Progenitor cell of endocrine pancreas (in vitro differentiated cells): ENCODE measurements around the gene SPATA25. TPM values are rescaled to one million over a fixed set of nuclear protein-coding genes. Genes with fewer than 3 reads are reported as not detected.
"Not testable (repeated sequence)": the region's sequence is repeated elsewhere in the genome, so short reads cannot be mapped to it uniquely, and the experiment has no call there.

ENCODE experiments used
- DNase-seq: peaks from one replicate; pipeline ENCODE4 v3.0.0; 2021; ENCODE audit warnings: low spot score; ENCODE audit not compliant: unreplicated experiment
- H3K27ac Mint-ChIP-seq: 2 replicates; pipeline ENCODE4 v1.8.0; 2021; ENCODE audit warnings: mild to moderate bottlenecking, moderate library complexity, mixed read lengths
- H3K27me3 Mint-ChIP-seq: 2 replicates; pipeline ENCODE4 v1.8.0; 2021; ENCODE audit warnings: mixed read lengths
- H3K36me3 Mint-ChIP-seq: 2 replicates; pipeline ENCODE4 v1.8.0; 2022; ENCODE audit warnings: mixed read lengths; ENCODE audit not compliant: insufficient read depth
- H3K4me1 Mint-ChIP-seq: 2 replicates; pipeline ENCODE4 v1.8.0; 2021; ENCODE audit warnings: low read depth, mixed read lengths
- H3K4me3 Mint-ChIP-seq: 2 replicates; pipeline ENCODE4 v1.8.0; 2021; ENCODE audit warnings: low read depth, mild to moderate bottlenecking, moderate library complexity, mixed read lengths
- H3K9me3 Mint-ChIP-seq: 2 replicates; pipeline ENCODE4 v1.8.0; 2021; ENCODE audit warnings: low read depth, mixed read lengths
- total RNA-seq: library from RNA; stranded (reverse); gene quantifications from 2 replicates; pipeline ENCODE4 v1.2.1, GENCODE V29; 2021
- TF ChIP-seq, protein P1 (sequence below): fragments of 200-600 bp; sonication (generic); IDR thresholded peaks from one replicate; pipeline ENCODE4 v1.5.0; 2021; ENCODE audit warnings: antibody characterized with exemption, mild to moderate bottlenecking; ENCODE audit not compliant: unreplicated experiment

SPATA25 gene
- total RNA-seq, 1 donor from 2014 or later = 3.6 TPM

DNA sequence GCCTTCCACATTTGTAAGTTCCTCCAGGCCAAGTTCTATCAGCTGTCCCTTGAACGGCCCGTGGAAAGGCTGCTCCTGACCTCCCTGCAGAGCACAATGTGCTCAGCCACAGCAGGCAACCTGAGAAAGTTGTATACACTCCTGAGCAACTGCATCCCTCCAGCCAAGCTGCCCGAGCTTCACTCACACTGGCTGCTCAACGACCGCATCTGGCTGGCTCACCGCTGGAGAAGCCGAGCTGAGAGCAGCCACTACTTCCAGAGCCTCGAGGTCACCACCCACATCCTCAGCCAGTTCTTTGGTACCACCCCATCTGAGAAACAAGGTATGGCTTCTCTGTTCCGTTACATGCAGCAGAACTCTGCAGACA, 4.3 kb downstream of the SPATA25 start:
- Mint-ChIP-seq H3K27me3 (no peaks in the 10 kb centered on the region), H3K4me3 (peak overlapping the region; percentile 69), H3K9me3 (no peaks in the 10 kb centered on the region), H3K36me3 (peaks cover 7% of the 10 kb centered on the region), H3K4me1 (peaks cover 12% of the 10 kb centered on the region), H3K27ac (no peak overlapping the region)
- no peak for DNase-seq
- TF ChIP-seq, protein P1, sequence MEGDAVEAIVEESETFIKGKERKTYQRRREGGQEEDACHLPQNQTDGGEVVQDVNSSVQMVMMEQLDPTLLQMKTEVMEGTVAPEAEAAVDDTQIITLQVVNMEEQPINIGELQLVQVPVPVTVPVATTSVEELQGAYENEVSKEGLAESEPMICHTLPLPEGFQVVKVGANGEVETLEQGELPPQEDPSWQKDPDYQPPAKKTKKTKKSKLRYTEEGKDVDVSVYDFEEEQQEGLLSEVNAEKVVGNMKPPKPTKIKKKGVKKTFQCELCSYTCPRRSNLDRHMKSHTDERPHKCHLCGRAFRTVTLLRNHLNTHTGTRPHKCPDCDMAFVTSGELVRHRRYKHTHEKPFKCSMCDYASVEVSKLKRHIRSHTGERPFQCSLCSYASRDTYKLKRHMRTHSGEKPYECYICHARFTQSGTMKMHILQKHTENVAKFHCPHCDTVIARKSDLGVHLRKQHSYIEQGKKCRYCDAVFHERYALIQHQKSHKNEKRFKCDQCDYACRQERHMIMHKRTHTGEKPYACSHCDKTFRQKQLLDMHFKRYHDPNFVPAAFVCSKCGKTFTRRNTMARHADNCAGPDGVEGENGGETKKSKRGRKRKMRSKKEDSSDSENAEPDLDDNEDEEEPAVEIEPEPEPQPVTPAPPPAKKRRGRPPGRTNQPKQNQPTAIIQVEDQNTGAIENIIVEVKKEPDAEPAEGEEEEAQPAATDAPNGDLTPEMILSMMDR = no peak

DNA sequence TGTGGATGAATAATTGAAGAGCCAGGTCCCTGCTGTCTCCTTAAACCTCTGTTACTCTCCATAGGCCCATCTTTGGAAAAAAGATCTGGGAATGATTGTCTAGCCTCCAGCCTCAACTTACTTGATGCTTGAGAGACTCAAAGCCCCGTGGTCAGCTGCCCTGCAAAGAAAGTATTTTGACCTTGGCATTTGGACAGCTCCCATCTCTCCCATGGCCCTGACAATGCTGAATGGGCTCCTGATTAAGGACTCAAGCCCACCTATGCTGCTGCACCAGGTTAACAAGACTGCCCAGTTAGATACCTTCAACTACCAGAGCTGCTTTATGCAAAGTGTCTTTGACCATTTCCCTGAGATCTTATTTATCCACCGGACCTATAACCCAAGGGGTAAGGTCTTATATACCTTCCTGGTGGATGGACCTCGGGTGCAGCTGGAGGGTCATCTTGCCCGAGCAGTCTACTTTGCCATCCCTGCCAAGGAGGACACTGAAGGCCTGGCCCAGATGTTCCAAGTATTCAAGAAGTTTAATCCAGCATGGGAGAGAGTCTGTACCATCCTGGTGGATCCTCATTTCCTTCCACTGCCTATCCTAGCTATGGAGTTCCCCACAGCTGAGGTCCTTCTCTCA, 4.8 kb downstream of the SPATA25 start:
- DNase-seq = no peak
- peak overlapping the region; percentile 43 for H3K27ac Mint-ChIP-seq
- H3K9me3 Mint-ChIP-seq = no peaks in the 10 kb centered on the region
- H3K27me3 Mint-ChIP-seq = no peaks in the 10 kb centered on the region
- peaks cover 7% of the 10 kb centered on the region for H3K36me3 Mint-ChIP-seq
- TF ChIP-seq, protein P1 = no peak
- H3K4me1 Mint-ChIP-seq = peaks cover 12% of the 10 kb centered on the region
- H3K4me3 Mint-ChIP-seq = peak overlapping the region; percentile 69

DNA sequence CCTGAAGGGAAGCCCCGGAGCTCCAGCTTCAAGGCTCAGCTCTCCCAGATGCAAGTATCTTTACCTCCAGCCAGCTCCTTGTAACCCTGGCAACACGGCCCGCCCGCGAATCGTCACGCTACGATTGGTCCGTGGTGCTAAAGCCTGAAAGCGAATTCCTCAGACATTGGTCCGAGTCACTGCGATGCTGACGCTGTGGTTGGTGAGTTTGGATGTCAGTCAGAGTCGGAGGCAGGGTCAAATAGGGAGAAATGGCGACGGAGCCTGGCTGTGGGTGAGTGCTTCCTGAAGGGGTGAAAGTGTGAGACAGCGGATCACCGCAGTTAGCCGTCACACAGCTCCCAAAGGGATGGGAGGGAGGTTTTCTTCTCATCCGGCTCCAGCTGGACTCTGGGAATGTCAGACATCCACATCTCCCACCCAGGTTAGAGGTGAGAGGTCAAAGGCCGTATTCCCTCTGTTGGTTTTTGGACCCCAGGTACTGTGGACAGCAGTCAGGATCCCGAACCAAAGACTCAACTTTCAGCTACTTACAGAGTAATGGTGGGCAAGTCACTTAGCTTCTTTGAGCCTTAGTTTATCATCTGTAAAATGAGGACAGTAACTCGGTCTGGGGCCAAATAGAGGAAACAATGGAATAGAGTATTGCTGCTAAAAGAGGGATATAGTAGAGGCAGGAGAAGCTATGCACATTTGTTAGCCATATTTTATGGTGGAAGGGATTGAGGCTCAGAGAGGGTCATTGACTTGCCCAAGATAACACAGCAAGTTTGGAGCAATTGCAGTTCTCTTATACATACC, 6.2 kb downstream of the SPATA25 start, which contains the start of gene ZSWIM1:
Gene ZSWIM1, plus strand, starts transcription at position 240 of the 801 bp plus-strand sequence. CDS start 1,366 bp downstream, outside the sequence.
- H3K4me3 Mint-ChIP-seq = peak within 1 kb of the TSS; percentile 97
- peaks cover 7% of the 10 kb centered on the region for H3K36me3 Mint-ChIP-seq
- TF ChIP-seq, protein P1 = no peak
- no peaks in the 10 kb centered on the region for H3K27me3 Mint-ChIP-seq
- peak within 1 kb of the TSS; percentile 94 for H3K27ac Mint-ChIP-seq
- DNase-seq = peak; percentile 98
- peaks cover 11% of the 10 kb centered on the region for H3K4me1 Mint-ChIP-seq
- H3K9me3 Mint-ChIP-seq = no peaks in the 10 kb centered on the region

DNA sequence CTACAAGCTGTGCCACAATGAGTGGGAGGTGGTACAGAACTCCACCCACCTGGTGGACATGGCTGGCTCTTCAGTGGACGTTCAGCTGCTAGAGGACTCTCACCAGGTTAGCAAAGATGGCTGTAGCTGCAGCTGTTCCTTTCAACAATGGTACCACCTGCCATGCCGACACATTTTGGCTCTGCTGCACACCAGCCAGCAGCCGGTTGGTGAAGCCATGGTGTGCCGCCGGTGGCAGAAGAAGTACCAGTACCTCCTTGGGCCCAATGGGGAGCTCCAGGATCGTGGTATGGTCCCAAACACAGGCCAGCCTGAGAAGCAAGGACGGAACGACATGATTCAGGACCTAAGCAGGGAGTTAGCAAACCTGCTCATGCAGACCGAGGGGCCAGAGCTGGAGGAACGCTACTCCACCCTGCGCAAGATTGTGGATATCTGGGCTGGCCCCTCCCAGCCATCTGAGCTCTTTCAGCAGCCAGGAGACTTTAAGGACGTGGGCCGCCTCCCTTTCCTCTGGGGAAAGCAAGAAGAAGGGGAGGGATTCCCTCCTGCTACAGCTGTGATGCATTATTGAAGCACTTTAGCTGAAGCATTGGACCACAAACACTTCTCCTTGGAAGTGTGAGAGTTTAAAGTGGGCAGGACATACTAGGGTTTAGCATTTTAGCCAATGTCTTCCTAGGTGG, 9.2 kb downstream of the SPATA25 start:
- H3K27me3 Mint-ChIP-seq = no peaks in the 10 kb centered on the region
- H3K27ac Mint-ChIP-seq = no peak overlapping the region
- H3K4me3 Mint-ChIP-seq = no peak overlapping the region
- TF ChIP-seq, protein P1 = no peak
- H3K4me1 Mint-ChIP-seq = peaks cover 11% of the 10 kb centered on the region
- H3K36me3 Mint-ChIP-seq = peaks cover 3% of the 10 kb centered on the region
- no peak for DNase-seq
- H3K9me3 Mint-ChIP-seq = no peaks in the 10 kb centered on the region

DNA sequence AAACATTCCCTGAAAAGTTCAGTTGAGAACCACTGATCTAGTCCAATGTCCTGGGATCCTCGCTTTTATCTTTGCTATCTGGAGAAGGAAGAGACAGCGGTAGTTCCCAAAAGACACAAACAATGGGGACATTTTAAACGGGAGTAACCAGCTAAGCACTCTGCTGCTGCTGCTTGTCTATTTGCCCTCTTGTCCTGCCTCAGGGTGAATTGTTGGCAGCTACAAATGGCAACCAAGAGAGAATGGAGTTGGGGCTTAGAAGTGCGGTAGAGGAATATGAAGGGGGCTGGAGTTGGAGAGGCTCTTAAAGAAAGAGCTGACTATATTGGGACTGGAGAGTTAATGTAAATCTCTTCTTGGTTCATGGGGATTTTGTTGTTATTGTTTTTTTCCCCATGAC, 12.8 kb downstream of the SPATA25 start:
- DNase-seq = no peak
- Mint-ChIP-seq H3K36me3 (no peaks in the 10 kb centered on the region), H3K4me1 (no peaks in the 10 kb centered on the region), H3K27ac (no peak overlapping the region), H3K4me3 (no peak overlapping the region), H3K9me3 (no peaks in the 10 kb centered on the region), H3K27me3 (no peaks in the 10 kb centered on the region)
- TF ChIP-seq, protein P1 = no peak

DNA sequence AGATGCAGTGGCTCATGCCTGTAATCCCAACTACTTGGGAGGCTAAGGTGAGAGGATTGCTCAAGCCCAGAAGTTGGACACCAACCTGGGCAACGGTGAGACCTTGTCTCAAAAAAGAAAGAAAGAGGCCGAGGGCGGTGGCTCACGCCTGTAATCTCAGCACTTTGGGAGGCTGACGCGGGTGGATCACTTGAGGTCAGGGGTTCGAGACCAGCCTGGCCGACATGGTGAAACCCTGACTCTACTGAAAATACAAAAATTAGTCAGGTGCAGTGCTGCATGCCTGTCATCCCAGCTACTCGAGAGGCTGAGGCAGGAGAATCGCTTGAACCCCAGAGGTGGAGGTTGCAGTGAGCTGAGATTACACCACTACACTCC, 13.3 kb downstream of the SPATA25 start:
- H3K27me3 Mint-ChIP-seq, H3K36me3 Mint-ChIP-seq, H3K27ac Mint-ChIP-seq, H3K4me1 Mint-ChIP-seq, H3K4me3 Mint-ChIP-seq, H3K9me3 Mint-ChIP-seq, DNase-seq: not testable (repeated sequence)
